ENCODE data around the gene C18orf63. TPM values are rescaled to one million over a fixed set of nuclear protein-coding genes. Genes with fewer than 3 reads are reported as not detected.
"Not testable (repeated sequence)": the region's sequence is repeated elsewhere in the genome, so short reads cannot be mapped to it uniquely, and the experiment has no call there.

The C18orf63 gene
- total RNA-seq, 1 experiment from 2014 or later = not detected

DNA sequence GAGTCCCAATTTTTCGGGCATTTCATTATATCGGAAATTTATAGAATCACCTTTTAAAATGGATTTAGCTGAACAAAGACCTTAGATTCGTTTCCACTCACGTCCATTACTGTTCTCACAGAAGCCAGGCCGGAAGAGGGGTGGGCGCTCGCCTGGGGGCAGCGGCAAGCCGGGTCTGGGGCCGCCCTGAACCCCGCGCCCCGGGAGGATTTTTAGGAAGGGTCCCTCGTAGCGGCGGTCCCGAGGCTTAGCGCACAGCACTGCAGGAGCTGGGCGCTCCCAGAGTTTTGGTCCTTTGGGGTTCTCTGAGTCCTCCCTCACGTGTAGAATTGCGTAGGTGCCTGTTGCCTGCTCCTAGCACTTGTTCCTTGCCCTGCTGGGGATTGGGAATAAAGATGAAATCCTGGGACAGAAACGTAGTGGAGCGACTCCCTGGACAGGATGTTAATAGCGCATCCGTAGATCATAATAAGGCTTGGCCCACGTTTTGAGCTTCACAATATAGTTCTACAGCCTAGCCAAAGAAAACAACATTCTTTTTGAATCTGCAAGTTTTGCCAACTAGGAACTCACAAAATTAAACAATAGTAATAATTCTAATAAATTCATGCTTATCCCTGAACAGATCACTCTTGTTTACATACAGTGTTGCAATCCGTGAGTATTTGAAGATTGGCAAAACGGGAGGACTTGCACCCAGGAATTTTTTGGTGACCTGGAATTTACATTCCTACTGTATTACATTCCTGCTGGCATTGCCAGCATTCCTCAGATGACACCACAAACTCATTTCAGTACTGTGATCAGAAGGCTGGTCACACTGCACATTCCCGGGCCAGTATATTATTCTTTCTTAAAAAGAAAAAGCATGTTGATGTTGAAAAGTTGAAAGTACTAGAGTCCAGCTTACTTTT, 875 bp downstream of the C18orf63 start:
- H3K27me3 ChIP-seq (replicated peaks; ENCODE audit: insufficient read depth, low read depth, low read length, poor library complexity) = no peaks in the 10 kb centered on the region
- H3K36me3 ChIP-seq (ENCODE audit: insufficient read depth, low read length, poor library complexity, severe bottlenecking) = no peaks in the 10 kb centered on the region
- ChIA-PET POLR2A (ENCODE audit: low non-redundant PET) (no interaction called here), CTCF (no interaction called here)
- no peak for DNase-seq (ENCODE audit: low spot score)
- H3K27ac ChIP-seq (ENCODE audit: low read depth, low read length, poor library complexity, severe bottlenecking) = no peak overlapping the region
- H3K4me3 ChIP-seq (ENCODE audit: low read depth, low read length, poor library complexity, severe bottlenecking) = no peak overlapping the region
- no peaks in the 10 kb centered on the region for H3K4me1 ChIP-seq (ENCODE audit: insufficient read depth, low read length, poor library complexity, severe bottlenecking)
- H3K9me3 ChIP-seq (ENCODE audit: low read depth, low read length, poor library complexity, severe bottlenecking) = peaks cover 5% of the 10 kb centered on the region
- intact Hi-C loops (cut with micrococcal nuclease; ENCODE audit: unreplicated experiment) = no loop called here
- TF ChIP-seq, protein P1, sequence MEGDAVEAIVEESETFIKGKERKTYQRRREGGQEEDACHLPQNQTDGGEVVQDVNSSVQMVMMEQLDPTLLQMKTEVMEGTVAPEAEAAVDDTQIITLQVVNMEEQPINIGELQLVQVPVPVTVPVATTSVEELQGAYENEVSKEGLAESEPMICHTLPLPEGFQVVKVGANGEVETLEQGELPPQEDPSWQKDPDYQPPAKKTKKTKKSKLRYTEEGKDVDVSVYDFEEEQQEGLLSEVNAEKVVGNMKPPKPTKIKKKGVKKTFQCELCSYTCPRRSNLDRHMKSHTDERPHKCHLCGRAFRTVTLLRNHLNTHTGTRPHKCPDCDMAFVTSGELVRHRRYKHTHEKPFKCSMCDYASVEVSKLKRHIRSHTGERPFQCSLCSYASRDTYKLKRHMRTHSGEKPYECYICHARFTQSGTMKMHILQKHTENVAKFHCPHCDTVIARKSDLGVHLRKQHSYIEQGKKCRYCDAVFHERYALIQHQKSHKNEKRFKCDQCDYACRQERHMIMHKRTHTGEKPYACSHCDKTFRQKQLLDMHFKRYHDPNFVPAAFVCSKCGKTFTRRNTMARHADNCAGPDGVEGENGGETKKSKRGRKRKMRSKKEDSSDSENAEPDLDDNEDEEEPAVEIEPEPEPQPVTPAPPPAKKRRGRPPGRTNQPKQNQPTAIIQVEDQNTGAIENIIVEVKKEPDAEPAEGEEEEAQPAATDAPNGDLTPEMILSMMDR (conservative IDR thresholded peaks at IDR 0.05; ENCODE audit: low read depth, low read length) = no peak
- TF ChIP-seq EZH2 (IDR thresholded peaks at IDR 0.05; ENCODE audit: borderline replicate concordance, low read depth, low read length, poor library complexity, severe bottlenecking) = no peak
- BruUV-seq (replicated peaks) = no TSS peak

DNA sequence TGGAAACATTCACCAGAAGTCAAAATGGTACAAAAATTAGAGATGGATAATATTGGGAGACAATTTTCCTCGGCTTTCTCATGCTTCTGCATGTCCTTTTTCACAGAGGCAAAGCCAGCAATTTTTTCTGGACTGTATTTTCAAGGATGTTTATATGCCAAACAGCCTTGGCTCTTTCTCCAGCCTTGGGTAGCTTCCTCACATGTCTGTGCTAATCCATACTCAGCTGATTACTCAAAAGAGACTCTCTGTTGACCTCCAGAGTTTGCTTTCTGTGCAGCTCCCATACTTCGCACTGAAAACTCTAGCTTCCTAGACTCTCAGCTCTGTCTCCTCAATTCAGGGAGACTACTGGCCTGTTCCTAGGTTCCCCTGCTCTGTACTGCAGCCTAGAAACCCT, 10.6 kb downstream of the C18orf63 start:
- POLR2A ChIA-PET (ENCODE audit: low non-redundant PET) = no interaction called here

DNA sequence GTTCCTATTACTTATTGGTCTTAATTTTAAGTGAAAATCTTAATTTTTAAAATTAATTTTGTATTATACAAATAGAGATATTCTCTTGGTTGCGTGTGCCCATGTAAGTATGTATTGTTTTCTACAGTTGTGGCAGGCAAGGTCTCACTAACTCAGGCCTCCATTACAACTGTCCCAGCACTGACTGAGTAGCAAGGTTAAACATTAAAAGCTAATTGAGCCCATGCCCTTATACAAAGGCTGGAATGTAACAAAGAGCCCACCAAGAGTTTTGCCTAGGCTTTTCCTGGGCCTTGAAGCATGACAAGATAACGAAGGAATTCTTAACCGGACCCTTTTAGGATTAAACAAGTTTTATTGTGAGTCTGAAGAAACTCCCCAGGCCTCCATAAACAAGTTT, 11.2 kb downstream of the C18orf63 start:
- POLR2A ChIA-PET (ENCODE audit: low non-redundant PET); H3K36me3 ChIP-seq (ENCODE audit: insufficient read depth, low read length, poor library complexity, severe bottlenecking); H3K27me3 ChIP-seq (replicated peaks; ENCODE audit: insufficient read depth, low read depth, low read length, poor library complexity); H3K27ac ChIP-seq (ENCODE audit: low read depth, low read length, poor library complexity, severe bottlenecking); H3K9me3 ChIP-seq (ENCODE audit: low read depth, low read length, poor library complexity, severe bottlenecking); BruUV-seq (replicated peaks); intact Hi-C loops (cut with micrococcal nuclease; ENCODE audit: unreplicated experiment); H3K4me1 ChIP-seq (ENCODE audit: insufficient read depth, low read length, poor library complexity, severe bottlenecking); CTCF ChIA-PET; DNase-seq (ENCODE audit: low spot score); H3K4me3 ChIP-seq (ENCODE audit: low read depth, low read length, poor library complexity, severe bottlenecking): not testable (repeated sequence)

More for the DNA sequence above, 10.6 kb downstream of the C18orf63 start:
- Histone ChIP-seq H3K4me3 (ENCODE audit: low read depth, low read length, poor library complexity, severe bottlenecking) (no peak overlapping the region), H3K27ac (ENCODE audit: low read depth, low read length, poor library complexity, severe bottlenecking) (no peak overlapping the region), H3K9me3 (ENCODE audit: low read depth, low read length, poor library complexity, severe bottlenecking) (no peaks in the 10 kb centered on the region), H3K4me1 (ENCODE audit: insufficient read depth, low read length, poor library complexity, severe bottlenecking) (no peaks in the 10 kb centered on the region), H3K27me3 (replicated peaks; ENCODE audit: insufficient read depth, low read depth, low read length, poor library complexity) (no peaks in the 10 kb centered on the region), H3K36me3 (ENCODE audit: insufficient read depth, low read length, poor library complexity, severe bottlenecking) (no peaks in the 10 kb centered on the region)
- DNase-seq (ENCODE audit: low spot score) = no peak
- intact Hi-C loops (cut with micrococcal nuclease; ENCODE audit: unreplicated experiment) = no loop called here
- TF ChIP-seq, protein P1 (conservative IDR thresholded peaks at IDR 0.05; ENCODE audit: low read depth, low read length) = no peak
- TF ChIP-seq EZH2 (IDR thresholded peaks at IDR 0.05; ENCODE audit: borderline replicate concordance, low read depth, low read length, poor library complexity, severe bottlenecking) = no peak
- CTCF ChIA-PET = no interaction called here
- no TSS peak for BruUV-seq (replicated peaks)

DNA sequence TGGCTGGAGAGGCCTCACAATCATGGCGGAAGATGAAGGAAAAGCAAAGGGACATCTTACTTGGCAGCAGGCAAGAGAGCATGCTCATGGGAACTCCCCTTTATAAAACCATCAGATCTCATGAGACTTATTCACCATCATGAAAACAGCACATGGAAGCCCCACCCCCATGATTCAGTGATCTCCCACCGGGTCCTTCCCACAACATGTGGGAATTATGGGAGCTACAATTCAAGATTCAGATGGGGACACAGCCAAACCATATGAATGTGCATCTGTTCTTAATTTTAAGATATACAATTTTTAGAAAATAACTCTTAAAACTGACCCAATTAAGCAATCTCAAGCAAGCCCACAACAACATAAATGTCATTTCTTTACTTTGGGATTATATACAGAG, 12.6 kb downstream of the C18orf63 start:
- H3K27ac ChIP-seq (ENCODE audit: low read depth, low read length, poor library complexity, severe bottlenecking) = no peak overlapping the region
- CTCF ChIA-PET = no interaction called here
- TF ChIP-seq EZH2 (IDR thresholded peaks at IDR 0.05; ENCODE audit: borderline replicate concordance, low read depth, low read length, poor library complexity, severe bottlenecking) = no peak
- TF ChIP-seq, protein P1 (conservative IDR thresholded peaks at IDR 0.05; ENCODE audit: low read depth, low read length) = no peak
- BruUV-seq (replicated peaks) = no TSS peak
- intact Hi-C loops (cut with micrococcal nuclease; ENCODE audit: unreplicated experiment) = no loop called here
- no peaks in the 10 kb centered on the region for H3K36me3 ChIP-seq (ENCODE audit: insufficient read depth, low read length, poor library complexity, severe bottlenecking)
- H3K27me3 ChIP-seq (replicated peaks; ENCODE audit: insufficient read depth, low read depth, low read length, poor library complexity) = no peaks in the 10 kb centered on the region
- no peak for DNase-seq (ENCODE audit: low spot score)
- no peak overlapping the region for H3K4me3 ChIP-seq (ENCODE audit: low read depth, low read length, poor library complexity, severe bottlenecking)
- no peaks in the 10 kb centered on the region for H3K4me1 ChIP-seq (ENCODE audit: insufficient read depth, low read length, poor library complexity, severe bottlenecking)
- POLR2A ChIA-PET (ENCODE audit: low non-redundant PET) = no interaction called here
- H3K9me3 ChIP-seq (ENCODE audit: low read depth, low read length, poor library complexity, severe bottlenecking) = no peaks in the 10 kb centered on the region
